GM23338 (cell line): ENCODE measurements around the gene EIF2D. TPM values are rescaled to one million over a fixed set of nuclear protein-coding genes. Genes with fewer than 3 reads are reported as not detected.

ENCODE experiments used
- ATAC-seq: fragments of 200-7000 bp; cut with Tn5 transposase; 3 replicates; pipeline ENCODE4 v1.9.1; 2020
- DNase-seq: peaks from one replicate; pipeline ENCODE4 v3.0.0-alpha.2; 2015; ENCODE audit warnings: low spot score
- H2AFZ ChIP-seq: fragments of 200-600 bp; sonication (generic); 2 replicates; pipeline ENCODE4 v1.8.0; 2016; ENCODE audit warnings: antibody characterized with exemption, mild to moderate bottlenecking, moderate library complexity
- H3F3A ChIP-seq: fragments of 200-600 bp; sonication (generic); replicated peaks from 2 replicates; pipeline ENCODE4 v1.8.0; 2017; ENCODE audit warnings: antibody characterized with exemption, mixed run types, low read depth
- H3K27ac ChIP-seq: fragments of 200-600 bp; sonication (generic); 2 replicates; pipeline ENCODE4 v1.6.1; 2016; ENCODE audit warnings: low read depth
- H3K27me3 ChIP-seq: fragments of 200-600 bp; sonication (generic); 2 replicates; pipeline ENCODE4 v1.8.0; 2016; ENCODE audit warnings: mild to moderate bottlenecking, mixed run types, moderate library complexity; ENCODE audit not compliant: insufficient read depth
- H3K36me3 ChIP-seq: fragments of 200-600 bp; sonication (generic); 2 replicates; pipeline ENCODE4 v1.8.0; 2016; ENCODE audit warnings: mild to moderate bottlenecking; ENCODE audit not compliant: insufficient read depth
- H3K4me1 ChIP-seq: fragments of 200-600 bp; sonication (generic); 2 replicates; pipeline ENCODE4 v1.8.0; 2016; ENCODE audit warnings: mild to moderate bottlenecking, moderate library complexity; ENCODE audit not compliant: insufficient read depth
- H3K4me2 ChIP-seq: fragments of 200-600 bp; sonication (generic); 2 replicates; pipeline ENCODE4 v1.7.1; 2017; ENCODE audit warnings: mixed run types
- H3K4me3 ChIP-seq: fragments of 200-600 bp; sonication (generic); 2 replicates; pipeline ENCODE4 v1.6.1; 2016; ENCODE audit warnings: mixed run types
- H3K79me2 ChIP-seq: fragments of 200-600 bp; sonication (generic); replicated peaks from 2 replicates; pipeline ENCODE4 v1.8.0; 2017; ENCODE audit warnings: mild to moderate bottlenecking; ENCODE audit not compliant: insufficient read depth
- H3K9me2 ChIP-seq: fragments of 200-600 bp; sonication (generic); 2 replicates; pipeline ENCODE4 v1.8.0; 2017; ENCODE audit not compliant: insufficient read depth
- H4K20me1 ChIP-seq: fragments of 200-600 bp; sonication (generic); replicated peaks from 2 replicates; pipeline ENCODE4 v1.8.0; 2017; ENCODE audit warnings: mild to moderate bottlenecking; ENCODE audit not compliant: insufficient read depth
- H3K27ac Mint-ChIP-seq: 2 replicates; pipeline ENCODE4 v1.8.0; 2020; ENCODE audit warnings: inconsistent platforms, mild to moderate bottlenecking, moderate library complexity, mixed read lengths
- H3K27me3 Mint-ChIP-seq: 3 replicates; pipeline ENCODE4 v1.8.0; 2022; ENCODE audit warnings: low read depth, mild to moderate bottlenecking, moderate library complexity, mixed read lengths, inconsistent platforms; ENCODE audit not compliant: insufficient read depth, poor library complexity
- H3K36me3 Mint-ChIP-seq: 3 replicates; pipeline ENCODE4 v1.8.0; 2021; ENCODE audit warnings: low read depth, mild to moderate bottlenecking, inconsistent platforms, moderate library complexity, mixed read lengths
- H3K4me1 Mint-ChIP-seq: 3 replicates; pipeline ENCODE4 v1.8.0; 2020; ENCODE audit warnings: mild to moderate bottlenecking, inconsistent platforms, mixed read lengths
- H3K4me3 Mint-ChIP-seq: 3 replicates; pipeline ENCODE4 v1.8.0; 2021; ENCODE audit warnings: moderate library complexity, mild to moderate bottlenecking, inconsistent platforms, mixed read lengths
- H3K9me3 Mint-ChIP-seq: 3 replicates; pipeline ENCODE4 v1.8.0; 2020; ENCODE audit warnings: moderate library complexity, mild to moderate bottlenecking, inconsistent platforms, mixed read lengths
- CREB1 ChIP-seq: fragments of 250-450 bp; sonication (Bioruptor Pico); IDR thresholded peaks from 2 replicates; pipeline ENCODE4 v1.5.0; 2020; ENCODE audit warnings: low read depth, mild to moderate bottlenecking, moderate library complexity
- POLR2AphosphoS5 ChIP-seq: IDR thresholded peaks from 2 replicates; pipeline ENCODE4 v1.6.1; 2016; ENCODE audit warnings: antibody characterized with exemption, low read depth
- STAT1 ChIP-seq: IDR thresholded peaks from one replicate; pipeline ENCODE4 v1.6.1; 2016; ENCODE audit warnings: antibody characterized with exemption; ENCODE audit not compliant: unreplicated experiment
- polyA plus RNA-seq: library from polyadenylated mRNA; unstranded; fragments of >200 nt; fragmentation: Nextera tagmentation; extraction: Ambion mirVana; gene quantifications from 2 replicates; pipeline ENCODE4 v1.2.1, GENCODE V29; 2016
- total RNA-seq: library from RNA; depleted of rRNA; stranded (reverse); fragments of >200 nt; shearing (Covaris generic); gene quantifications from 2 replicates; pipeline ENCODE4 v1.2.3, GENCODE V29; 2014
- TF ChIP-seq, protein P1 (sequence below), 2 experiments: fragments of 200-600 bp in 1 of 2; sonication (generic) in 1 of 2; conservative IDR thresholded peaks; 2 replicates each; pipeline versions ENCODE4 v1.5.1 to v1.6.1; 2016 to 2017; ENCODE audit warnings: antibody characterized with exemption in 2 of 2, low read depth in 2 of 2, mild to moderate bottlenecking in 2 of 2, moderate library complexity in 1 of 2
- TF ChIP-seq, protein P2 (sequence below): fragments of 250-450 bp; sonication (Bioruptor Pico); IDR thresholded peaks from 2 replicates; pipeline ENCODE4 v1.5.0; 2020; ENCODE audit warnings: mild to moderate bottlenecking, moderate library complexity

EIF2D gene
- total and polyA plus RNA-seq, 2 experiments from 2014 or later, result 25.1 to 34.8 TPM

DNA sequence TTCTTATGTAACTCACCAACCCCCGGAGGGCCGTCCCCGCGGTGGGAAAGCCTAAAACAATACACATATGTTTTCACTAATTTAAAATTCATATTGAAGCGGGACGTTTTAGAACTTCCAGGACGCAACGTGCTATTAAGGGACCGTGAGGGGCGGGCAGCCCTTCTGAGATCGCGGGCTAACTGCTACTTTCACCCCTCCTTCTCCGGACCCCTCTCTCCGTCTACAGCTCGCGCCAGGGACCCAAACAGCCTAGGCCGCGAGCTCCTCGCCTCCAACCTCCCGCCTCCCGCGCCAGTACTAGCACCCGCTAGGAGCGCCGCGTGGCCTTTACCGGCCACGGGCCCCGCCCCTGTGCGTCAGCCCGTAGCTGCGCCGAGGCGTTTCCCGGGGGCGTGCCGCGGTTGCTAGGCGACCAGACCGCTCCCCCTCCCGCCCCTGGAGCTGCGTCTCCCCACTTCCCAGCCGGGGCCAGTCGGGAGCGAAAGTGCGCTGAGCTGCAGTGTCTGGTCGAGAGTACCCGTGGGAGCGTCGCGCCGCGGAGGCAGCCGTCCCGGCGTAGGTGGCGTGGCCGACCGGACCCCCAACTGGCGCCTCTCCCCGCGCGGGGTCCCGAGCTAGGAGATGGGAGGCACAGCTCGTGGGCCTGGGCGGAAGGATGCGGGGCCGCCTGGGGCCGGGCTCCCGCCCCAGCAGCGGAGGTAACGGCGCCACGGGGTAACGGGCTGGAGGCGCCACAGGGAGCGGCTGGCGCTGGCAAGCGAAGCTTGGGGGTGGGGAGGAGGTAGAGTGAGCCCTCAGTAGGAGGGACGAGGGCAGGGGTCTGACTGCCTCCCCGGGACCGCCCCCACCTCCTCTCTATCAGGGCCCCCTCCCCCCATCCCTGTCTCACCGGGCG, 23.1 kb upstream of the EIF2D start, which contains the start of gene DYRK3:
DYRK3 (plus strand) TSS at position 457 of the 898 bp plus-strand sequence; CDS start at position 625, 168 bp downstream.
- Histone ChIP-seq H3F3A (peaks cover 10% of the 10 kb centered on the region), H4K20me1 (no peaks in the 10 kb centered on the region), H3K27me3 (peaks cover 21% of the 10 kb centered on the region), H3K79me2 (no peaks in the 10 kb centered on the region), H3K4me3 (peak within 1 kb of the TSS; percentile 90), H3K27ac (peak within 1 kb of the TSS; percentile 52; the same call in 1 of the 2 replicates), H3K4me2 (peak within 1 kb of the TSS; percentile 99), H2AFZ (peak within 1 kb of the TSS; percentile 98), H3K9me2 (no peaks in the 10 kb centered on the region), H3K4me1 (peaks cover 24% of the 10 kb centered on the region), H3K36me3 (no peaks in the 10 kb centered on the region)
- Mint-ChIP-seq H3K4me3 (peak within 1 kb of the TSS; percentile 81), H3K27me3 (peaks cover 6% of the 10 kb centered on the region), H3K36me3 (no peaks in the 10 kb centered on the region; the same call in 2 of the 3 replicates), H3K27ac (peak within 1 kb of the TSS; percentile 91), H3K9me3 (no peaks in the 10 kb centered on the region; the same call in 2 of the 3 replicates), H3K4me1 (peaks cover 28% of the 10 kb centered on the region)
- ATAC-seq, result peak; percentile 90
- peak; percentile 95 for DNase-seq
- TF ChIP-seq, protein P1, sequence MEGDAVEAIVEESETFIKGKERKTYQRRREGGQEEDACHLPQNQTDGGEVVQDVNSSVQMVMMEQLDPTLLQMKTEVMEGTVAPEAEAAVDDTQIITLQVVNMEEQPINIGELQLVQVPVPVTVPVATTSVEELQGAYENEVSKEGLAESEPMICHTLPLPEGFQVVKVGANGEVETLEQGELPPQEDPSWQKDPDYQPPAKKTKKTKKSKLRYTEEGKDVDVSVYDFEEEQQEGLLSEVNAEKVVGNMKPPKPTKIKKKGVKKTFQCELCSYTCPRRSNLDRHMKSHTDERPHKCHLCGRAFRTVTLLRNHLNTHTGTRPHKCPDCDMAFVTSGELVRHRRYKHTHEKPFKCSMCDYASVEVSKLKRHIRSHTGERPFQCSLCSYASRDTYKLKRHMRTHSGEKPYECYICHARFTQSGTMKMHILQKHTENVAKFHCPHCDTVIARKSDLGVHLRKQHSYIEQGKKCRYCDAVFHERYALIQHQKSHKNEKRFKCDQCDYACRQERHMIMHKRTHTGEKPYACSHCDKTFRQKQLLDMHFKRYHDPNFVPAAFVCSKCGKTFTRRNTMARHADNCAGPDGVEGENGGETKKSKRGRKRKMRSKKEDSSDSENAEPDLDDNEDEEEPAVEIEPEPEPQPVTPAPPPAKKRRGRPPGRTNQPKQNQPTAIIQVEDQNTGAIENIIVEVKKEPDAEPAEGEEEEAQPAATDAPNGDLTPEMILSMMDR (conservative IDR thresholded peaks at IDR 0.05; ENCODE audit: low read depth in 2 of 2), result 0 out of 4 replicates have a peak, but pooled peaks of 1 of the 2 experiments have one; percentile 0
- TF ChIP-seq STAT1, result no peak
- TF ChIP-seq, protein P2, sequence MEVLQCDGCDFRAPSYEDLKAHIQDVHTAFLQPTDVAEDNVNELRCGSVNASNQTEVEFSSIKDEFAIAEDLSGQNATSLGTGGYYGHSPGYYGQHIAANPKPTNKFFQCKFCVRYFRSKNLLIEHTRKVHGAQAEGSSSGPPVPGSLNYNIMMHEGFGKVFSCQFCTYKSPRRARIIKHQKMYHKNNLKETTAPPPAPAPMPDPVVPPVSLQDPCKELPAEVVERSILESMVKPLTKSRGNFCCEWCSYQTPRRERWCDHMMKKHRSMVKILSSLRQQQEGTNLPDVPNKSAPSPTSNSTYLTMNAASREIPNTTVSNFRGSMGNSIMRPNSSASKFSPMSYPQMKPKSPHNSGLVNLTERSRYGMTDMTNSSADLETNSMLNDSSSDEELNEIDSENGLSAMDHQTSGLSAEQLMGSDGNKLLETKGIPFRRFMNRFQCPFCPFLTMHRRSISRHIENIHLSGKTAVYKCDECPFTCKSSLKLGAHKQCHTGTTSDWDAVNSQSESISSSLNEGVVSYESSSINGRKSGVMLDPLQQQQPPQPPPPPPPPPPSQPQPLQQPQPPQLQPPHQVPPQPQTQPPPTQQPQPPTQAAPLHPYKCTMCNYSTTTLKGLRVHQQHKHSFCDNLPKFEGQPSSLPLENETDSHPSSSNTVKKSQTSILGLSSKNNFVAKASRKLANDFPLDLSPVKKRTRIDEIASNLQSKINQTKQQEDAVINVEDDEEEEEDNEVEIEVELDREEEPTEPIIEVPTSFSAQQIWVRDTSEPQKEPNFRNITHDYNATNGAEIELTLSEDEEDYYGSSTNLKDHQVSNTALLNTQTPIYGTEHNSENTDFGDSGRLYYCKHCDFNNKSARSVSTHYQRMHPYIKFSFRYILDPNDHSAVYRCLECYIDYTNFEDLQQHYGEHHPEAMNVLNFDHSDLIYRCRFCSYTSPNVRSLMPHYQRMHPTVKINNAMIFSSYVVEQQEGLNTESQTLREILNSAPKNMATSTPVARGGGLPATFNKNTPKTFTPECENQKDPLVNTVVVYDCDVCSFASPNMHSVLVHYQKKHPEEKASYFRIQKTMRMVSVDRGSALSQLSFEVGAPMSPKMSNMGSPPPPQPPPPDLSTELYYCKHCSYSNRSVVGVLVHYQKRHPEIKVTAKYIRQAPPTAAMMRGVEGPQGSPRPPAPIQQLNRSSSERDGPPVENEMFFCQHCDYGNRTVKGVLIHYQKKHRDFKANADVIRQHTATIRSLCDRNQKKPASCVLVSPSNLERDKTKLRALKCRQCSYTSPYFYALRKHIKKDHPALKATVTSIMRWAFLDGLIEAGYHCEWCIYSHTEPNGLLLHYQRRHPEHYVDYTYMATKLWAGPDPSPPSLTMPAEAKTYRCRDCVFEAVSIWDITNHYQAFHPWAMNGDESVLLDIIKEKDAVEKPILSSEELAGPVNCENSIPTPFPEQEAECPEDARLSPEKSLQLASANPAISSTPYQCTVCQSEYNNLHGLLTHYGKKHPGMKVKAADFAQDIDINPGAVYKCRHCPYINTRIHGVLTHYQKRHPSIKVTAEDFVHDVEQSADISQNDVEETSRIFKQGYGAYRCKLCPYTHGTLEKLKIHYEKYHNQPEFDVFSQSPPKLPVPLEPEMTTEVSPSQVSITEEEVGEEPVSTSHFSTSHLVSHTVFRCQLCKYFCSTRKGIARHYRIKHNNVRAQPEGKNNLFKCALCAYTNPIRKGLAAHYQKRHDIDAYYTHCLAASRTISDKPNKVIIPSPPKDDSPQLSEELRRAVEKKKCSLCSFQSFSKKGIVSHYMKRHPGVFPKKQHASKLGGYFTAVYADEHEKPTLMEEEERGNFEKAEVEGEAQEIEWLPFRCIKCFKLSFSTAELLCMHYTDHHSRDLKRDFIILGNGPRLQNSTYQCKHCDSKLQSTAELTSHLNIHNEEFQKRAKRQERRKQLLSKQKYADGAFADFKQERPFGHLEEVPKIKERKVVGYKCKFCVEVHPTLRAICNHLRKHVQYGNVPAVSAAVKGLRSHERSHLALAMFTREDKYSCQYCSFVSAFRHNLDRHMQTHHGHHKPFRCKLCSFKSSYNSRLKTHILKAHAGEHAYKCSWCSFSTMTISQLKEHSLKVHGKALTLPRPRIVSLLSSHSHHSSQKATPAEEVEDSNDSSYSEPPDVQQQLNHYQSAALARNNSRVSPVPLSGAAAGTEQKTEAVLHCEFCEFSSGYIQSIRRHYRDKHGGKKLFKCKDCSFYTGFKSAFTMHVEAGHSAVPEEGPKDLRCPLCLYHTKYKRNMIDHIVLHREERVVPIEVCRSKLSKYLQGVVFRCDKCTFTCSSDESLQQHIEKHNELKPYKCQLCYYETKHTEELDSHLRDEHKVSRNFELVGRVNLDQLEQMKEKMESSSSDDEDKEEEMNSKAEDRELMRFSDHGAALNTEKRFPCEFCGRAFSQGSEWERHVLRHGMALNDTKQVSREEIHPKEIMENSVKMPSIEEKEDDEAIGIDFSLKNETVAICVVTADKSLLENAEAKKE (CRISPR knock-in tag), result no peak
- peak; percentile 77; the same call in 1 of the 2 replicates for TF ChIP-seq CREB1
- TF ChIP-seq POLR2AphosphoS5, result peak; percentile 94
